ENCODE measurements around the gene THSD4.

Gene THSD4

GRCh38 chr15:71259866-71260265, 144.6 kb downstream of the THSD4 start:
- Histone ChIP-seq H3K4me2 (ENCODE audit: low read length, poor library complexity, severe bottlenecking) (no peak overlapping the region), H3K14ac (ENCODE audit: low read length in 2 of 2) (no peak overlapping the region), H2AFZ (ENCODE audit: low read depth, low read length) (no peak overlapping the region), H3K9me3 (ENCODE audit: control insufficient read depth, low read length) (no peaks in the 10 kb centered on the region), H3K4me1 (ENCODE audit: control insufficient read depth, insufficient read depth, low read depth, low read length) (no peaks in the 10 kb centered on the region), H3K18ac (ENCODE audit: low read depth in 1 of 2, low read length in 2 of 2) (no peak overlapping the region), H2BK5ac (ENCODE audit: low read depth, low read length, poor library complexity, severe bottlenecking) (no peak overlapping the region), H2BK15ac (ENCODE audit: low read depth, poor library complexity, severe bottlenecking) (no peak overlapping the region), H2BK12ac (ENCODE audit: low read length in 2 of 2) (no peak overlapping the region), H4K91ac (ENCODE audit: low read length) (no peak overlapping the region), H2BK120ac (ENCODE audit: low read depth, low read length) (no peak overlapping the region), H3K27ac (ENCODE audit: low read length, poor library complexity, severe bottlenecking) (no peak overlapping the region), H4K8ac (ENCODE audit: low read length) (no peak overlapping the region), H3K23ac (ENCODE audit: low read length in 2 of 2) (no peak overlapping the region), H3K9ac (ENCODE audit: low read length) (no peak overlapping the region), H2AK5ac (ENCODE audit: low read length, severe bottlenecking) (no peak overlapping the region), H3K4ac (ENCODE audit: low read depth in 1 of 2, low read length in 2 of 2) (no peak overlapping the region), H3K27me3 (ENCODE audit: control insufficient read depth in 1 of 2, insufficient read depth in 1 of 2, low read length in 2 of 2) (no peaks in the 10 kb centered on the region), H3K36me3 (ENCODE audit: control insufficient read depth in 1 of 2, insufficient read depth in 2 of 2, low read depth in 1 of 2, low read length in 2 of 2) (peaks cover 7 to 29% of the 10 kb centered on the region in 2 experiments), H3K79me1 (replicated peaks; ENCODE audit: low read length, poor library complexity, severe bottlenecking) (peaks cover 2% of the 10 kb centered on the region), H3K4me3 (ENCODE audit: insufficient read depth in 1 of 2, low read depth in 1 of 2, low read length in 2 of 2) (no peak overlapping the region)
- WGBS = 90% methylated on average over 2 of the region's 2 CpGs
- no peak for DNase-seq

- H2AFZ ChIP-seq (ENCODE audit: low read depth, low read length) = no peak overlapping the region
- H3K9me3 ChIP-seq (ENCODE audit: control insufficient read depth, low read length) = no peaks in the 10 kb centered on the region
- no peak overlapping the region for H2BK15ac ChIP-seq (ENCODE audit: low read depth, poor library complexity, severe bottlenecking)
- no peak overlapping the region for H4K91ac ChIP-seq (ENCODE audit: low read length)
- no peak overlapping the region for H2AK5ac ChIP-seq (ENCODE audit: low read length, severe bottlenecking)
- H3K4me1 ChIP-seq (ENCODE audit: control insufficient read depth, insufficient read depth, low read depth, low read length) = no peaks in the 10 kb centered on the region
- H3K14ac ChIP-seq (ENCODE audit: low read length in 2 of 2) = no peak overlapping the region
- 100% methylated on average over 1 of the region's 2 CpGs for WGBS
- H3K23ac ChIP-seq (ENCODE audit: low read length in 2 of 2) = no peak overlapping the region
- H3K9ac ChIP-seq (ENCODE audit: low read length) = no peak overlapping the region
- H4K8ac ChIP-seq (ENCODE audit: low read length) = no peak overlapping the region
- no peak overlapping the region for H2BK5ac ChIP-seq (ENCODE audit: low read depth, low read length, poor library complexity, severe bottlenecking)
- no peak overlapping the region for H3K27ac ChIP-seq (ENCODE audit: low read length, poor library complexity, severe bottlenecking)
- no peaks in the 10 kb centered on the region for H3K27me3 ChIP-seq (ENCODE audit: control insufficient read depth in 1 of 2, insufficient read depth in 1 of 2, low read length in 2 of 2)
- H3K36me3 ChIP-seq (ENCODE audit: control insufficient read depth in 1 of 2, insufficient read depth in 2 of 2, low read depth in 1 of 2, low read length in 2 of 2) = peaks cover 11 to 29% of the 10 kb centered on the region in 2 experiments
- peaks cover 2% of the 10 kb centered on the region for H3K79me1 ChIP-seq (replicated peaks; ENCODE audit: low read length, poor library complexity, severe bottlenecking)
- no peak for DNase-seq
- no peak overlapping the region for H2BK120ac ChIP-seq (ENCODE audit: low read depth, low read length)
- H2BK12ac ChIP-seq (ENCODE audit: low read length in 2 of 2) = no peak overlapping the region
- H3K4me3 ChIP-seq (ENCODE audit: insufficient read depth in 1 of 2, low read depth in 1 of 2, low read length in 2 of 2) = no peak overlapping the region
- H3K4me2 ChIP-seq (ENCODE audit: low read length, poor library complexity, severe bottlenecking) = no peak overlapping the region
- H3K4ac ChIP-seq (ENCODE audit: low read depth in 1 of 2, low read length in 2 of 2) = no peak overlapping the region
- H3K18ac ChIP-seq (ENCODE audit: low read depth in 1 of 2, low read length in 2 of 2) = no peak overlapping the region
Observed at GRCh38 chr15:71261418-71261817, 146.1 kb downstream of the THSD4 start.

DNA sequence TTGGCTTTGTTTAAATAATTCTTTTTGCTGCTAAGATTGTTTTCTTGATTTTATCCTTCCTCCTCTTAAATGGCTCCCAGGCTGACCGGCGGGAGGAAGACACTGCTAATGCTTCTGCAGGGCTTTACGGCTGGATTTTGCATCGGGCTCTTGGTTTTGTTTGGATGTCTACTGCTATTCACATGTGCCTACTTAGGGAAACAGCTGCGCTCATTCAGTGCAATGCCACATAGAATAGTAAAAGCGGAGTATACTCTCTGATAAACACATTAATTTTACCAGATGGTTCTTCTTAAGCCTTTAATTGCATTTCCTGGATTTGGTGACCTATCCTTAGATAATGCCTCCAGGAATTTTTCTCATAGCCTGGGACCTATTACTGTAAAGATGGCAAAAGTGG, 146.6 kb downstream of the THSD4 start:
- Histone ChIP-seq H2BK5ac (ENCODE audit: low read depth, low read length, poor library complexity, severe bottlenecking) (no peak overlapping the region), H3K4ac (ENCODE audit: low read depth in 1 of 2, low read length in 2 of 2) (no peak overlapping the region), H2BK120ac (ENCODE audit: low read depth, low read length) (no peak overlapping the region), H3K9me3 (ENCODE audit: control insufficient read depth, low read length) (no peaks in the 10 kb centered on the region), H3K4me2 (ENCODE audit: low read length, poor library complexity, severe bottlenecking) (no peak overlapping the region), H3K79me1 (replicated peaks; ENCODE audit: low read length, poor library complexity, severe bottlenecking) (peaks cover 2% of the 10 kb centered on the region), H2BK15ac (ENCODE audit: low read depth, poor library complexity, severe bottlenecking) (no peak overlapping the region), H2AK5ac (ENCODE audit: low read length, severe bottlenecking) (no peak overlapping the region), H3K23ac (ENCODE audit: low read length in 2 of 2) (no peak overlapping the region), H3K4me3 (ENCODE audit: insufficient read depth in 1 of 2, low read depth in 1 of 2, low read length in 2 of 2) (no peak overlapping the region), H3K27me3 (ENCODE audit: control insufficient read depth in 1 of 2, insufficient read depth in 1 of 2, low read length in 2 of 2) (no peaks in the 10 kb centered on the region), H3K18ac (ENCODE audit: low read depth in 1 of 2, low read length in 2 of 2) (no peak overlapping the region), H3K36me3 (ENCODE audit: control insufficient read depth in 1 of 2, insufficient read depth in 2 of 2, low read depth in 1 of 2, low read length in 2 of 2) (peaks cover 11 to 24% of the 10 kb centered on the region in 2 experiments), H2BK12ac (ENCODE audit: low read length in 2 of 2) (no peak overlapping the region), H3K14ac (ENCODE audit: low read length in 2 of 2) (no peak overlapping the region), H3K9ac (ENCODE audit: low read length) (no peak overlapping the region), H4K91ac (ENCODE audit: low read length) (no peak overlapping the region), H4K8ac (ENCODE audit: low read length) (no peak overlapping the region), H3K4me1 (ENCODE audit: control insufficient read depth, insufficient read depth, low read depth, low read length) (no peaks in the 10 kb centered on the region), H3K27ac (ENCODE audit: low read length, poor library complexity, severe bottlenecking) (no peak overlapping the region), H2AFZ (ENCODE audit: low read depth, low read length) (no peak overlapping the region)
- peak; percentile 42 for DNase-seq
- 67% methylated on average over 5 of the region's 6 CpGs for WGBS

- Histone ChIP-seq H3K9ac (ENCODE audit: low read length) (no peak overlapping the region), H3K4me1 (ENCODE audit: control insufficient read depth, insufficient read depth, low read depth, low read length) (no peaks in the 10 kb centered on the region), H4K91ac (ENCODE audit: low read length) (no peak overlapping the region), H3K4me2 (ENCODE audit: low read length, poor library complexity, severe bottlenecking) (no peak overlapping the region), H3K23ac (ENCODE audit: low read length in 2 of 2) (no peak overlapping the region), H2AFZ (ENCODE audit: low read depth, low read length) (no peak overlapping the region), H3K4me3 (ENCODE audit: insufficient read depth in 1 of 2, low read depth in 1 of 2, low read length in 2 of 2) (no peak overlapping the region), H3K27ac (ENCODE audit: low read length, poor library complexity, severe bottlenecking) (no peak overlapping the region), H2AK5ac (ENCODE audit: low read length, severe bottlenecking) (no peak overlapping the region), H3K14ac (ENCODE audit: low read length in 2 of 2) (no peak overlapping the region), H3K9me3 (ENCODE audit: control insufficient read depth, low read length) (no peaks in the 10 kb centered on the region), H3K27me3 (ENCODE audit: control insufficient read depth in 1 of 2, insufficient read depth in 1 of 2, low read length in 2 of 2) (no peaks in the 10 kb centered on the region), H3K4ac (ENCODE audit: low read depth in 1 of 2, low read length in 2 of 2) (no peak overlapping the region), H3K36me3 (ENCODE audit: control insufficient read depth in 1 of 2, insufficient read depth in 2 of 2, low read depth in 1 of 2, low read length in 2 of 2) (peaks cover 11 to 18% of the 10 kb centered on the region in 2 experiments), H2BK120ac (ENCODE audit: low read depth, low read length) (no peak overlapping the region), H3K79me1 (replicated peaks; ENCODE audit: low read length, poor library complexity, severe bottlenecking) (peaks cover 2% of the 10 kb centered on the region), H2BK12ac (ENCODE audit: low read length in 2 of 2) (no peak overlapping the region), H3K18ac (ENCODE audit: low read depth in 1 of 2, low read length in 2 of 2) (no peak overlapping the region), H2BK15ac (ENCODE audit: low read depth, poor library complexity, severe bottlenecking) (no peak overlapping the region), H2BK5ac (ENCODE audit: low read depth, low read length, poor library complexity, severe bottlenecking) (no peak overlapping the region), H4K8ac (ENCODE audit: low read length) (no peak overlapping the region)
- no peak for DNase-seq
- WGBS = 87% methylated on average over 1 of the region's 3 CpGs
Observed at GRCh38 chr15:71262599-71262998, 147.3 kb downstream of the THSD4 start.
